IMR-90 (cell line): Measurements from ENCODE around the gene ATP6V0C. TPM values are rescaled to one million over a fixed set of nuclear protein-coding genes. Genes with fewer than 3 reads are reported as not detected.
A peak's percentile ranks its signal among the peaks of the same experiment; 100 is the strongest.

Source experiments
- ATAC-seq: fragments of 200-7000 bp; cut with Tn5 transposase; 2 replicates; pipeline ENCODE4 v1.9.1; 2020; ENCODE audit warnings: low read depth, mild to moderate bottlenecking, moderate library complexity
- BruUV-seq: library from RNA; stranded (reverse); fragments of 400-500 nt; replicated peaks from 2 replicates; lab custom pipeline; 2021; lab: Mats Ljungman, UMichigan
- CTCF ChIA-PET: fragments of 300-600 bp; formaldehyde crosslinking; extraction: SDS; loops from one replicate; lab custom pipeline; 2021; ENCODE audit warnings: antibody characterized with exemption; lab: Yijun Ruan, JAX
- POLR2A ChIA-PET: fragments of 300-600 bp; sonication (Branson Sonifier 250); formaldehyde crosslinking; loops from one replicate; lab custom pipeline; 2022; ENCODE audit warnings: antibody characterized with exemption; ENCODE audit not compliant: unreplicated experiment; lab: Charles Lee
- DNase-seq: peaks from one replicate; pipeline ENCODE4 v3.0.0; 2013
- H2AFZ ChIP-seq: replicated peaks from 2 replicates; pipeline ENCODE3; 2013; ENCODE audit warnings: low read length, mild to moderate bottlenecking; ENCODE audit not compliant: poor library complexity
- H2AK5ac ChIP-seq: 2 replicates; pipeline ENCODE4 v1.6.1; 2013; ENCODE audit warnings: low read depth, low read length, inconsistent platforms
- H2AK9ac ChIP-seq: replicated peaks from 2 replicates; pipeline ENCODE3; 2013; ENCODE audit warnings: mild to moderate bottlenecking, low read depth, low read length, moderate library complexity; ENCODE audit not compliant: poor library complexity
- H2BK120ac ChIP-seq: 2 replicates; pipeline ENCODE4 v1.6.1; 2013; ENCODE audit warnings: low read depth, low read length, inconsistent platforms
- H2BK15ac ChIP-seq: 3 replicates; pipeline ENCODE4 v1.6.1; 2013; ENCODE audit warnings: low read depth, low read length, inconsistent platforms
- H2BK20ac ChIP-seq: 2 replicates; pipeline ENCODE4 v1.6.1; 2013; ENCODE audit warnings: low read depth, mild to moderate bottlenecking, inconsistent platforms, low read length, moderate library complexity
- H2BK5ac ChIP-seq: 2 replicates; pipeline ENCODE4 v1.6.1; 2013; ENCODE audit warnings: mild to moderate bottlenecking, low read depth, low read length, inconsistent platforms; ENCODE audit not compliant: poor library complexity, severe bottlenecking
- H3K14ac ChIP-seq: replicated peaks from 2 replicates; pipeline ENCODE4 v1.6.1; 2013; ENCODE audit warnings: low read depth, low read length, inconsistent platforms
- H3K18ac ChIP-seq: 2 replicates; pipeline ENCODE4 v1.6.1; 2013; ENCODE audit warnings: low read depth, low read length, control low read depth
- H3K23ac ChIP-seq: 2 replicates; pipeline ENCODE4 v1.6.1; 2013; ENCODE audit warnings: low read depth, low read length, inconsistent platforms
- H3K27ac ChIP-seq: 2 replicates; pipeline ENCODE4 v1.5.1; 2013; ENCODE audit warnings: mild to moderate bottlenecking, control low read depth, low read length; ENCODE audit not compliant: insufficient read depth
- H3K27me3 ChIP-seq: 2 replicates; pipeline ENCODE4 v1.6.1; 2013; ENCODE audit warnings: low read length; ENCODE audit not compliant: control insufficient read depth, insufficient read depth
- H3K36me3 ChIP-seq: 2 replicates; pipeline ENCODE4 v1.6.1; 2013; ENCODE audit warnings: low read length, mixed read lengths; ENCODE audit not compliant: control insufficient read depth, insufficient read depth
- H3K4ac ChIP-seq: 2 replicates; pipeline ENCODE4 v1.6.1; 2013; ENCODE audit warnings: low read depth, low read length, inconsistent platforms
- H3K4me1 ChIP-seq: 2 replicates; pipeline ENCODE4 v1.6.1; 2013; ENCODE audit warnings: low read length, mixed read lengths; ENCODE audit not compliant: control insufficient read depth, insufficient read depth
- H3K4me2 ChIP-seq: 2 replicates; pipeline ENCODE4 v1.6.1; 2013; ENCODE audit warnings: low read depth, mild to moderate bottlenecking, control low read depth, low read length, moderate library complexity
- H3K4me3 ChIP-seq: 2 replicates; pipeline ENCODE4 v1.5.1; 2013; ENCODE audit warnings: low read depth, mild to moderate bottlenecking, control low read depth, low read length, moderate library complexity; ENCODE audit not compliant: insufficient read depth
- H3K56ac ChIP-seq: 2 replicates; pipeline ENCODE4 v1.6.1; 2013; ENCODE audit warnings: low read length, inconsistent platforms; ENCODE audit not compliant: insufficient read depth; ENCODE audit errors: extremely low read depth
- H3K79me1 ChIP-seq, 2 experiments: 2 replicates each; pipeline ENCODE4 v1.6.1; 2013; ENCODE audit warnings: low read length in 2 of 2, inconsistent platforms in 1 of 2, low read depth in 1 of 2
- H3K9ac ChIP-seq: 2 replicates; pipeline ENCODE4 v1.6.1; 2013; ENCODE audit warnings: low read depth, low read length, control low read depth
- H3K9me1 ChIP-seq: 2 replicates; pipeline ENCODE4 v1.6.1; 2013; ENCODE audit warnings: low read length, inconsistent platforms; ENCODE audit not compliant: insufficient read depth
- H3K9me3 ChIP-seq: 2 replicates; pipeline ENCODE4 v1.6.1; 2013; ENCODE audit warnings: low read length; ENCODE audit not compliant: control insufficient read depth, insufficient read depth
- H4K20me1 ChIP-seq: 2 replicates; pipeline ENCODE4 v1.6.1; 2013; ENCODE audit warnings: low read length, inconsistent platforms; ENCODE audit not compliant: insufficient read depth
- H4K5ac ChIP-seq: 2 replicates; pipeline ENCODE4 v1.6.1; 2013; ENCODE audit warnings: mild to moderate bottlenecking, low read depth, low read length, control low read depth
- H4K8ac ChIP-seq, 2 experiments: 2 replicates each; pipeline ENCODE4 v1.6.1; 2013; ENCODE audit warnings: low read depth in 2 of 2, low read length in 2 of 2, control low read depth in 1 of 2, inconsistent platforms in 1 of 2
- H4K91ac ChIP-seq: 2 replicates; pipeline ENCODE4 v1.6.1; 2013; ENCODE audit warnings: low read depth, low read length, inconsistent platforms; ENCODE audit not compliant: insufficient read depth
- BHLHE40 ChIP-seq: fragments of 150-350 bp; IDR thresholded peaks from 2 replicates; pipeline ENCODE4 v1.6.1; 2016; ENCODE audit warnings: mild to moderate bottlenecking, low read depth, low read length
- CEBPB ChIP-seq: IDR thresholded peaks from 2 replicates; pipeline ENCODE4 v1.6.1; 2012; ENCODE audit warnings: low read depth, low read length, improper control_type of control experiment
- CHD1 ChIP-seq: IDR thresholded peaks from 2 replicates; pipeline ENCODE4 v1.6.1; 2012; ENCODE audit warnings: low read depth, low read length, improper control_type of control experiment
- CTCF ChIP-seq: conservative IDR thresholded peaks from 2 replicates; pipeline ENCODE4 v1.5.1; 2012; ENCODE audit warnings: mild to moderate bottlenecking, low read depth, low read length, improper control_type of control experiment
- ELK1 ChIP-seq: fragments of 150-350 bp; IDR thresholded peaks from 2 replicates; pipeline ENCODE4 v1.6.1; 2016; ENCODE audit warnings: low read depth, mild to moderate bottlenecking, low read length, moderate library complexity, borderline replicate concordance
- FOS ChIP-seq: fragments of 150-350 bp; IDR thresholded peaks from 2 replicates; pipeline ENCODE4 v1.6.1; 2016; ENCODE audit warnings: low read depth, low read length
- MAZ ChIP-seq: IDR thresholded peaks from 2 replicates; pipeline ENCODE4 v1.6.1; 2012; ENCODE audit warnings: low read depth, mild to moderate bottlenecking, low read length, improper control_type of control experiment, moderate library complexity, borderline replicate concordance
- MXI1 ChIP-seq: IDR thresholded peaks from 2 replicates; pipeline ENCODE4 v1.6.1; 2012; ENCODE audit warnings: low read depth, mild to moderate bottlenecking, low read length, moderate library complexity, borderline replicate concordance
- NFE2L2 ChIP-seq: fragments of 150-350 bp; IDR thresholded peaks from 2 replicates; pipeline ENCODE4 v1.6.1; 2016; ENCODE audit warnings: low read depth, mild to moderate bottlenecking, low read length
- RFX5 ChIP-seq: IDR thresholded peaks from 2 replicates; pipeline ENCODE4 v1.8.0; 2012; ENCODE audit warnings: low read depth, mild to moderate bottlenecking, low read length, moderate library complexity
- SMC3 ChIP-seq: fragments of 150-350 bp; IDR thresholded peaks from 2 replicates; pipeline ENCODE4 v1.6.1; 2016; ENCODE audit warnings: low read depth, mild to moderate bottlenecking, antibody characterized with exemption, low read length, moderate library complexity
- USF2 ChIP-seq: fragments of 150-350 bp; IDR thresholded peaks from 2 replicates; pipeline ENCODE4 v1.6.1; 2017; ENCODE audit warnings: mild to moderate bottlenecking, antibody characterized with exemption, low read length, low read depth
- WGBS, 2 experiments: methylation state at CpG; one replicate each; pipeline versions ENCODE4 v1.1.5 to v1.1.7; 2013; ENCODE audit warnings: missing lambda C conversion rate in 2 of 2; ENCODE audit not compliant: insufficient read length in 1 of 2; ENCODE audit errors: extremely low coverage in 2 of 2; 5-methylcytosine and 5-hydroxymethylcytosine counted together
- dilution Hi-C: fragments of 300-500 bp; cut with HindIII; formaldehyde crosslinking; loops from one replicate; pipeline ENCODE4 v1.14.3; 2018; ENCODE audit warnings: low sequenced_read_pairs; ENCODE audit not compliant: unreplicated experiment
- in situ Hi-C: fragments of 300-500 bp; cut with MboI; formaldehyde crosslinking; loops from 3 replicates; pipeline ENCODE4 v1.14.3; 2019; ENCODE audit warnings: low sequenced_read_pairs, inconsistent platforms, mixed read lengths
- intact Hi-C: fragments of 100-400 bp; cut with micrococcal nuclease; formaldehyde crosslinking; loops from 2 replicates; pipeline ENCODE4 v1.10.0; 2022
- polyA plus RNA-seq, 3 experiments: library from polyadenylated mRNA; depleted of rRNA; stranded (reverse); fragments of >200 nt; gene quantifications; 2 replicates each; pipeline ENCODE4 v1.2.3, GENCODE V29; 2012; ENCODE audit warnings: low replicate concordance in 1 of 3
- total RNA-seq: library from RNA; depleted of rRNA; stranded (reverse); fragments of >200 nt; gene quantifications from 2 replicates; pipeline ENCODE4 v1.2.3, GENCODE V29; 2012

The ATP6V0C gene
- total and polyA plus RNA-seq, 2 of the 4 experiments (the other 2 are of a cell fraction) = 8.4 to 107 TPM

GRCh38 chr16:2466667-2467527, 46.9 kb upstream of the ATP6V0C start:
- peak overlapping the region; percentile 92 for H3K4me2 ChIP-seq
- no peak for TF ChIP-seq RFX5
- TF ChIP-seq FOS = no peak
- no peak for TF ChIP-seq ELK1
- TF ChIP-seq CEBPB = no peak
- no peak for TF ChIP-seq MXI1
- no peak for TF ChIP-seq NFE2L2
- no peak for TF ChIP-seq CTCF
- TF ChIP-seq SMC3 = no peak
- no peak for TF ChIP-seq USF2
- no peak for TF ChIP-seq BHLHE40
- TF ChIP-seq MAZ = no peak
- no peak for TF ChIP-seq CHD1
- peak overlapping the region; percentile 21 to 75; a peak in 2 of 4 replicates for H4K8ac ChIP-seq
- peak overlapping the region; percentile 85 for H3K14ac ChIP-seq
- in situ Hi-C loops = no loop called here
- 86% methylated on average over 25 of the region's 29 CpGs; no CpG with 5 or more reads in 1 of the 2 experiments for WGBS, 2 experiments
- 0 out of 3 replicates have a peak overlapping the region, but pooled peaks have one; percentile 13 for H2BK15ac ChIP-seq
- dilution Hi-C loops = no loop called here
- H2BK120ac ChIP-seq = peak overlapping the region; percentile 46; the same call in 1 of the 2 replicates
- no peak for ATAC-seq
- no peaks in the 10 kb centered on the region for H3K36me3 ChIP-seq
- no peak overlapping the region for H4K5ac ChIP-seq
- peaks cover 8% of the 10 kb centered on the region for H3K9me1 ChIP-seq
- H4K91ac ChIP-seq = peak overlapping the region; percentile 68; the same call in 1 of the 2 replicates
- peak overlapping the region; percentile 91 for H2AK5ac ChIP-seq
- DNase-seq = no peak
- ChIA-PET CTCF (interaction anchor here (0.7 kb wide), 1 partner anchor 8 kb away, joined by 3 read pairs; the partner anchor contains the start of gene TBC1D24), POLR2A (no interaction called here)
- peak overlapping the region; percentile 94 for H3K4ac ChIP-seq
- H3K9ac ChIP-seq = peak overlapping the region; percentile 9; the same call in 1 of the 2 replicates
- no peaks in the 10 kb centered on the region; the same call in 1 of the 2 replicates for H3K27me3 ChIP-seq
- H3K4me3 ChIP-seq = no peak overlapping the region
- peaks cover 16% of the 10 kb centered on the region for H3K4me1 ChIP-seq
- no peak overlapping the region for H2BK20ac ChIP-seq
- peak overlapping the region; percentile 90 for H2AK9ac ChIP-seq
- peaks cover 0 to 11% of the 10 kb centered on the region in 2 experiments; a peak in 1 of 4 replicates for H3K79me1 ChIP-seq
- intact Hi-C loops = no loop called here
- no peak overlapping the region for H3K18ac ChIP-seq
- no peak overlapping the region; the same call in 1 of the 2 replicates for H3K56ac ChIP-seq
- H3K9me3 ChIP-seq = no peaks in the 10 kb centered on the region
- BruUV-seq = no TSS peak
- H2BK5ac ChIP-seq = peak overlapping the region; percentile 40
- peak overlapping the region; percentile 71; the same call in 1 of the 2 replicates for H3K23ac ChIP-seq
- no peaks in the 10 kb centered on the region for H4K20me1 ChIP-seq
- H3K27ac ChIP-seq = no peak overlapping the region; the same call in 1 of the 2 replicates
- H2AFZ ChIP-seq = peak overlapping the region; percentile 95
